Liver (tissue), 9 donors: ENCODE measurements around the gene SLCO4A1. TPM values are rescaled to one million over a fixed set of nuclear protein-coding genes. Genes with fewer than 3 reads are reported as not detected.

Source experiments
- DNase-seq: peaks from one replicate; pipeline ENCODE4 v3.0.0-alpha.2; 2017; ENCODE audit warnings: low spot score
- H3K27ac ChIP-seq, 2 donors: one replicate each; pipeline ENCODE4 v1.7.0; 2013; ENCODE audit warnings: inconsistent platforms in 2 of 2, low read length in 2 of 2, control low read depth in 1 of 2, low read depth in 1 of 2, mild to moderate bottlenecking in 1 of 2
- H3K27me3 ChIP-seq, 4 donors: one replicate each; pipeline versions ENCODE4 v1.6.1 to v1.7.0; 2013; ENCODE audit warnings: low read length in 3 of 4, inconsistent platforms in 1 of 4, mild to moderate bottlenecking in 1 of 4, moderate library complexity in 1 of 4; ENCODE audit not compliant: control insufficient read depth in 4 of 4, insufficient read depth in 4 of 4
- H3K36me3 ChIP-seq, 4 donors: one replicate each; pipeline versions ENCODE4 v1.6.1 to v1.7.0; 2013; ENCODE audit warnings: low read length in 3 of 4, mild to moderate bottlenecking in 3 of 4, low read depth in 1 of 4, moderate library complexity in 1 of 4; ENCODE audit not compliant: control insufficient read depth in 4 of 4, insufficient read depth in 3 of 4
- H3K4me1 ChIP-seq, 4 donors: one replicate each; pipeline versions ENCODE4 v1.6.1 to v1.7.0; 2013; ENCODE audit warnings: low read length in 3 of 4, mild to moderate bottlenecking in 3 of 4, moderate library complexity in 1 of 4; ENCODE audit not compliant: control insufficient read depth in 4 of 4, insufficient read depth in 4 of 4
- H3K4me3 ChIP-seq, 3 donors: one replicate each; pipeline versions ENCODE4 v1.6.1 to v1.7.0; 2013; ENCODE audit warnings: low read length in 3 of 3, control low read depth in 1 of 3, low read depth in 1 of 3, mild to moderate bottlenecking in 1 of 3
- H3K9ac ChIP-seq, 2 donors: one replicate each; pipeline ENCODE4 v1.7.0; 2013; ENCODE audit warnings: low read length in 2 of 2, mild to moderate bottlenecking in 2 of 2, moderate library complexity in 2 of 2, control low read depth in 1 of 2, low read depth in 1 of 2
- H3K9me3 ChIP-seq, 4 donors: one replicate each; pipeline versions ENCODE4 v1.6.1 to v1.7.0; 2013; ENCODE audit warnings: low read length in 3 of 4; ENCODE audit not compliant: control insufficient read depth in 4 of 4
- ATF3 ChIP-seq: IDR thresholded peaks from 2 replicates; pipeline ENCODE4 v1.6.1; 2016; ENCODE audit warnings: antibody characterized with exemption
- CTCF ChIP-seq: fragments of 150-350 bp; IDR thresholded peaks from 2 replicates; pipeline ENCODE4 v1.5.1; 2017; ENCODE audit warnings: improper control_type of control experiment, low read depth, low read length; ENCODE audit not compliant: missing input control
- EGR1 ChIP-seq, 2 donors: IDR thresholded peaks; 2 replicates each; pipeline ENCODE4 v1.6.1; 2016 to 2018; ENCODE audit warnings: antibody characterized with exemption in 2 of 2, low read depth in 2 of 2
- FOXA1 ChIP-seq: IDR thresholded peaks from 2 replicates; pipeline ENCODE4 v1.6.1; 2016; ENCODE audit warnings: antibody characterized with exemption
- HNF4A ChIP-seq, 2 donors: conservative IDR thresholded peaks; 2 replicates each; pipeline ENCODE4 v1.6.1; 2016; ENCODE audit warnings: antibody characterized with exemption in 2 of 2, mild to moderate bottlenecking in 2 of 2
- HNF4G ChIP-seq: IDR thresholded peaks from 2 replicates; pipeline ENCODE4 v1.6.1; 2016; ENCODE audit warnings: antibody characterized with exemption
- JUND ChIP-seq, 2 donors: IDR thresholded peaks; 2 replicates each; pipeline ENCODE4 v1.6.1; 2016; ENCODE audit warnings: antibody characterized with exemption in 2 of 2
- MAX ChIP-seq: IDR thresholded peaks from 2 replicates; pipeline ENCODE4 v1.6.1; 2016; ENCODE audit warnings: antibody characterized with exemption
- NR2F2 ChIP-seq: IDR thresholded peaks from 2 replicates; pipeline ENCODE4 v1.6.1; 2016; ENCODE audit warnings: antibody characterized with exemption
- RAD21 ChIP-seq, 2 donors: IDR thresholded peaks; 2 replicates each; pipeline ENCODE4 v1.6.1; 2016; ENCODE audit warnings: antibody characterized with exemption in 2 of 2, mild to moderate bottlenecking in 2 of 2
- REST ChIP-seq: IDR thresholded peaks from 2 replicates; pipeline ENCODE4 v1.6.1; 2016; ENCODE audit warnings: antibody characterized with exemption, mild to moderate bottlenecking
- RXRA ChIP-seq, 2 donors: IDR thresholded peaks; 2 replicates each; pipeline ENCODE4 v1.6.1; 2017 to 2018; ENCODE audit warnings: antibody characterized with exemption in 2 of 2, mild to moderate bottlenecking in 1 of 2
- TAF1 ChIP-seq: conservative IDR thresholded peaks from 2 replicates; pipeline ENCODE4 v1.6.1; 2016; ENCODE audit warnings: antibody characterized with exemption, mild to moderate bottlenecking
- YY1 ChIP-seq: IDR thresholded peaks from 2 replicates; pipeline ENCODE4 v1.6.1; 2016; ENCODE audit warnings: antibody characterized with exemption, mild to moderate bottlenecking
- WGBS: extraction: QIAGEN DNeasy Blood & Tissue Kit; methylation state at CpG from one replicate; pipeline ENCODE4 v1.1.7; 2013; 5-methylcytosine and 5-hydroxymethylcytosine counted together
- polyA plus RNA-seq, 2 donors: library from polyadenylated mRNA; stranded (reverse) in 1 of 2; unstranded in 1 of 2; fragments of 200-250 nt in 1 of 2; fragments of >200 nt in 1 of 2; fragmentation: Nextera tagmentation in 1 of 2; extraction: Ambion mirVana in 1 of 2; gene quantifications; one replicate each; pipeline versions ENCODE4 v1.2.1 to v1.2.3, GENCODE V29; 2013 to 2015
- total RNA-seq, 2 donors: library from RNA; depleted of rRNA; stranded (reverse); fragments of >200 nt; gene quantifications; one replicate each; pipeline ENCODE4 v1.2.3, GENCODE V29; 2014
- donor health status: healthy.
- donor health status: healthy.
- donor health status: healthy.
- donor health status: healthy.
- donor health status: healthy.

The SLCO4A1 gene
- total and polyA plus RNA-seq, 4 donors, result 1.3 to 4.3 (median 2.6) TPM

GRCh38 chr20:62666736-62667529 is 24.6 kb downstream of the SLCO4A1 start:
- H3K4me1 ChIP-seq, result no peaks in the 10 kb centered on the region
- no peak for DNase-seq
- H3K4me3 ChIP-seq, result no peak overlapping the region
- no peaks in the 10 kb centered on the region for H3K9me3 ChIP-seq
- H3K27me3 ChIP-seq, result no peaks in the 10 kb centered on the region
- H3K27ac ChIP-seq, result peak overlapping the region in 1 of 2 donors; percentile 16
- WGBS, result 60% methylated on average over 27 of the region's 27 CpGs
- TF ChIP-seq HNF4G, result no peak
- TF ChIP-seq NR2F2, result peak; percentile 64
- no peak for TF ChIP-seq HNF4A (conservative IDR thresholded peaks at IDR 0.05)
- no peaks in the 10 kb centered on the region for H3K36me3 ChIP-seq
- no peak overlapping the region for H3K9ac ChIP-seq

GRCh38 chr20:62667530-62668440 is 25.5 kb downstream of the SLCO4A1 start:
- Histone ChIP-seq H3K27ac (no peak overlapping the region), H3K9me3 (no peaks in the 10 kb centered on the region), H3K9ac (no peak overlapping the region), H3K4me3 (no peak overlapping the region), H3K36me3 (no peaks in the 10 kb centered on the region), H3K4me1 (no peaks in the 10 kb centered on the region), H3K27me3 (no peaks in the 10 kb centered on the region)
- 78% methylated on average over 30 of the region's 30 CpGs for WGBS
- DNase-seq, result no peak
- no peak for TF ChIP-seq RAD21 (IDR thresholded peaks at IDR 0.05)
- TF ChIP-seq HNF4G, result no peak
- no peak for TF ChIP-seq JUND (IDR thresholded peaks at IDR 0.05)
- TF ChIP-seq YY1, result no peak
- TF ChIP-seq FOXA1, result no peak
- no peak for TF ChIP-seq RXRA (IDR thresholded peaks at IDR 0.05)
- no peak for TF ChIP-seq CTCF

GRCh38 chr20:62668441-62669027 is 26.2 kb downstream of the SLCO4A1 start:
- no peaks in the 10 kb centered on the region for H3K9me3 ChIP-seq
- H3K36me3 ChIP-seq, result no peaks in the 10 kb centered on the region
- peak; percentile 69 for DNase-seq
- no peaks in the 10 kb centered on the region for H3K4me1 ChIP-seq
- WGBS, result 58% methylated on average over 13 of the region's 13 CpGs
- H3K9ac ChIP-seq, result no peak overlapping the region
- TF ChIP-seq FOXA1, result no peak
- TF ChIP-seq CTCF, result peak; percentile 96
- no peak for TF ChIP-seq MAX
- no peak for TF ChIP-seq YY1
- no peak for TF ChIP-seq EGR1 (IDR thresholded peaks at IDR 0.05; ENCODE audit: low read depth in 2 of 2)
- TF ChIP-seq TAF1, result no peak
- TF ChIP-seq REST, result no peak
- no peak for TF ChIP-seq RXRA (IDR thresholded peaks at IDR 0.05)
- TF ChIP-seq ATF3, result no peak
- TF ChIP-seq HNF4A (conservative IDR thresholded peaks at IDR 0.05), result no peak
- TF ChIP-seq RAD21 (IDR thresholded peaks at IDR 0.05), result peak; percentile 94 to 95
- H3K4me3 ChIP-seq, result no peak overlapping the region
- no peak overlapping the region for H3K27ac ChIP-seq
- H3K27me3 ChIP-seq, result no peaks in the 10 kb centered on the region
